Left ventricle myocardium inferior (tissue), 1 donor: ENCODE data around the gene MYOM3. TPM values are rescaled to one million over a fixed set of nuclear protein-coding genes. Genes with fewer than 3 reads are reported as not detected.
"Not testable (repeated sequence)": the region's sequence is repeated elsewhere in the genome, so short reads cannot be mapped to it uniquely, and the experiment has no call there.

ENCODE experiments used
- DNase-seq: peaks from one replicate; pipeline ENCODE4 v3.0.0-alpha.2; 2020
- H3K27ac ChIP-seq: fragments of 200-600 bp; replicated peaks from 2 replicates; pipeline ENCODE4 v1.8.0; 2021
- H3K27me3 ChIP-seq: fragments of 200-600 bp; 2 replicates; pipeline ENCODE4 v1.8.0; 2021; ENCODE audit warnings: low read depth
- H3K36me3 ChIP-seq: fragments of 200-600 bp; 2 replicates; pipeline ENCODE4 v1.8.0; 2021
- H3K4me1 ChIP-seq: fragments of 200-600 bp; 2 replicates; pipeline ENCODE4 v1.8.0; 2021
- H3K4me3 ChIP-seq: fragments of 200-600 bp; 2 replicates; pipeline ENCODE4 v1.8.0; 2021; ENCODE audit warnings: mild to moderate bottlenecking, moderate library complexity
- H3K9me3 ChIP-seq: fragments of 200-600 bp; replicated peaks from 2 replicates; pipeline ENCODE4 v1.8.0; 2021
- intact Hi-C: fragments of 100-400 bp; cut with micrococcal nuclease; formaldehyde crosslinking; loops from one replicate; pipeline ENCODE4 v1.11.0; 2022
- total RNA-seq: library from RNA; stranded (reverse); fragmentation: NEBNext Ultra II Directional; extraction: Animal tissue kit (Norgen Biotek cat#: 25700); gene quantifications from one replicate; pipeline ENCODE4 v1.2.1, GENCODE V29; 2021
- TF ChIP-seq, protein P1 (sequence below): fragments of 200-600 bp; IDR thresholded peaks from 2 replicates; pipeline ENCODE4 v1.8.0; 2021; ENCODE audit warnings: antibody characterized with exemption, mild to moderate bottlenecking, borderline replicate concordance
- donor health status: DM: no; HTN: yes; CAD: no; lungs with severe emphysema.

The MYOM3 gene
- total RNA-seq, 1 donor from 2014 or later = 440 TPM

DNA sequence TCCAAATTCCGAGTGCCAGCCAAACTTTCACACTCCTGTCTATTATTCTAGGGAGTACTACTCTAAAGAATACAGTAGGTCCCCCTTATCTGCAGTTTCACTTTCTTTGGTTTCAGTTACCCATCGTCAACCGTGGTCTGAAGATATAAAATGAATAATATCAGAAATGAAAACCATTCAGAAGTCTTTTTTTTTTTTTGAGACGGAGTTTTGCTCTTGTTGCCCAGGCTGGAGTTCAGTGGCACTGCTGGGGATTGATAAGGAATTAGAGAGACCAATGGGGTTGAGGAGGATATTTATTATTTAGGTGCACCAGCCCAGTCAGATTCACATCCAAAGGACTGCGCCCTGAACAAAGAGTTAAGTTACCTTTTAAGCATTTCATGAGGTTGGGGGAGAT lies 79.0 kb downstream of the MYOM3 start:
- no peak for DNase-seq
- H3K36me3 ChIP-seq = no peaks in the 10 kb centered on the region
- peaks cover under 1% of the 10 kb centered on the region for H3K4me1 ChIP-seq
- no peak overlapping the region for H3K4me3 ChIP-seq
- no peaks in the 10 kb centered on the region for H3K27me3 ChIP-seq
- H3K9me3 ChIP-seq = no peaks in the 10 kb centered on the region
- TF ChIP-seq, protein P1, sequence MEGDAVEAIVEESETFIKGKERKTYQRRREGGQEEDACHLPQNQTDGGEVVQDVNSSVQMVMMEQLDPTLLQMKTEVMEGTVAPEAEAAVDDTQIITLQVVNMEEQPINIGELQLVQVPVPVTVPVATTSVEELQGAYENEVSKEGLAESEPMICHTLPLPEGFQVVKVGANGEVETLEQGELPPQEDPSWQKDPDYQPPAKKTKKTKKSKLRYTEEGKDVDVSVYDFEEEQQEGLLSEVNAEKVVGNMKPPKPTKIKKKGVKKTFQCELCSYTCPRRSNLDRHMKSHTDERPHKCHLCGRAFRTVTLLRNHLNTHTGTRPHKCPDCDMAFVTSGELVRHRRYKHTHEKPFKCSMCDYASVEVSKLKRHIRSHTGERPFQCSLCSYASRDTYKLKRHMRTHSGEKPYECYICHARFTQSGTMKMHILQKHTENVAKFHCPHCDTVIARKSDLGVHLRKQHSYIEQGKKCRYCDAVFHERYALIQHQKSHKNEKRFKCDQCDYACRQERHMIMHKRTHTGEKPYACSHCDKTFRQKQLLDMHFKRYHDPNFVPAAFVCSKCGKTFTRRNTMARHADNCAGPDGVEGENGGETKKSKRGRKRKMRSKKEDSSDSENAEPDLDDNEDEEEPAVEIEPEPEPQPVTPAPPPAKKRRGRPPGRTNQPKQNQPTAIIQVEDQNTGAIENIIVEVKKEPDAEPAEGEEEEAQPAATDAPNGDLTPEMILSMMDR = no peak
- no peak overlapping the region for H3K27ac ChIP-seq
- intact Hi-C loops = no loop called here

DNA sequence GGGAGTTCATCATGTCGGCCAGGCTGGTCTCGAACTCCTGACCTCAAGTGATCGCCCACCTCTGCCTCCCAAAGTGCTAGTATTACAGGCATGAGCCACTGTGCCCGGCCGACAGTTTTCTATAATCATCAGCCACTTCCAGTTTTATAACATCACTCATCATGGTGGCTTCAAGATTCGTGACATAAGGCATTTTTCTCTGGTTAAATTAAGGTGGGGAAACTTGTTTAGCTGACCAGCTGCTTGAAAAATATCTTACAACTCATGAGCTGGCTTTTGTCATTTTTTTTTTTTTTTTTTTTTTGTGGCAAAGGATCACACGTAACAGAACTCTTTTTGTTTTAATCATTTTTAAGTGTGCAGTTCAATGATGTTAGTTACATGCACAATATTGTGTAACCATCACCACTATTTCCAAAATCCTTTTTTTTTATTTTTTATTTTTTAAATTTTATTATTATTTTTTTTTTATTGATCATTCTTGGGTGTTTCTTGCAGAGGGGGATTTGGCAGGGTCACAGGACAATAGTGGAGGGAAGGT lies 80.9 kb downstream of the MYOM3 start:
- intact Hi-C loops, H3K4me1 ChIP-seq, H3K4me3 ChIP-seq, H3K9me3 ChIP-seq, H3K36me3 ChIP-seq, DNase-seq, H3K27ac ChIP-seq, H3K27me3 ChIP-seq: not testable (repeated sequence)

DNA sequence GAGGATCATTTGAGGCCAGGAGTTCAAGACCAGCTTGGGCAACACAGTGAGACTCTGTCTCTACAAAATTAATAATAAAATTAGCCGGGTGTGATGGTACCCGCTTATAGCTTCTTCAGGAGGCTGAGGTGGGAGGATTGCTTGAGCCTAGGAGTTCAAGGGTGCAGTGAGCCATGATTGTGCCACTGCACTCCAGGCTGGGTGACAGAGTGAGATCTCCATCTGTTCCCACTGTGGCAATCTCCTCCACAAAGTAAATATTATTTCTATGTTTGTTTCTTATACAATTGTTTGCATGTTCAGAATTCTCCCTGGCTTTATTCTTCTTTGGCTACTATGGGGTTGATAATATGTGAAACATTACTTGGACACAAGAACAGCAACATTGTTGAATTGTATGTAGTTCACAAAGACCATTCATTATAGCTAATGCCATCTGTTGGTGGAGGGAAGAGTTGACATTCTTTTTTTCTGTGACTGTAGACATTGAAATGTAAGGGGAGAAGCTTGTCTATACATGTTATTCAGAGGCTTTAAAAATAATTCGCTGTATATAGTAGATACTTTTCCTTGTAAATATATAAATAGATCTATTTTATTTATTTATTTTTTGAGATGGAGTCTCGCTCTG lies 84.0 kb downstream of the MYOM3 start:
- Histone ChIP-seq H3K36me3 (no peaks in the 10 kb centered on the region), H3K4me1 (peaks cover 6% of the 10 kb centered on the region), H3K9me3 (no peaks in the 10 kb centered on the region), H3K27ac (no peak overlapping the region), H3K27me3 (no peaks in the 10 kb centered on the region), H3K4me3 (no peak overlapping the region)
- no peak for DNase-seq
- intact Hi-C loops = loop anchor here (5.0 kb wide), 1 partner anchor 71 kb away; the partner anchor contains the start of gene PNRC2
- TF ChIP-seq, protein P1 = peak; percentile 78

DNA sequence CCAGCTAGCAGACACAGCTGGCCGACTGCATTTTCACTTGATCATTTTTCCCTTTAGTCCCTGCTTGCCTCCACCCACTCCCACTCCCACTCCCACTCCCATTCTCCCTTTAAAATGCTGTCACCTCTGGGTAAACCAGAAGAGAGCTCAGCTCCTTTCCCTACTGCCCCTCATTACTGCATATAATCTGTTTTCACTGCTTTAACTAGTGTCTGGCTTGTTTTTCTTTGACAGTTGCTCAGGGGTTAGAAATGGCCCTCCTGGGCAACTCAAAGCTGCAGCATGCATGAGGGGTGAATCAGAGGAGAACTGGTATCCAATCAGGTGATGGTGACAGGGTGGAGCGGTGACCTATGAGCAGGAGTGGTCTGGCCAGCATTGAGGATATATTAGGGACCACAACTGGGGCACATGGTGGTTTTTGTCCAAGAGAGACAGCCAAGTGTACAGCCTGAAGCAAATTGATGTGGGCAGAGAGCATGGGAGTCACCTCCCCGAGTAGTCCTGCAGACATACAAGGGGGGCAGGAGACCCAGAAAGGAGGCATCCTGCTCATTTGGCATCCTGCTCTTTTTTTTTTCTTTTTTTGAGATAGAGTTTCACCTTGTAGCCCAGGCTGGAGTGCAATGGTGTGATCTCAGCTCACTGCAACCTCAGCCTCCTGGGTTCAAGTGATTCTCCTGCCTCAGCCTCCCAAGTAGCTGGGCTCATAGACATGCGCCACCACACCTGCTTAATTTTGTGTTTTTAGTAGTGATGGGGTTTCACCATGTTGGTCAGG lies 89.2 kb downstream of the MYOM3 start:
- Histone ChIP-seq H3K27me3 (no peaks in the 10 kb centered on the region), H3K4me3 (no peak overlapping the region), H3K27ac (peak overlapping the region; percentile 94), H3K4me1 (peaks cover 53% of the 10 kb centered on the region), H3K9me3 (no peaks in the 10 kb centered on the region), H3K36me3 (no peaks in the 10 kb centered on the region)
- no peak for DNase-seq
- intact Hi-C loops = loop anchor here (5.0 kb wide), 1 partner anchor 45 kb away; no protein-coding TSS in a partner anchor
- TF ChIP-seq, protein P1 = no peak

DNA sequence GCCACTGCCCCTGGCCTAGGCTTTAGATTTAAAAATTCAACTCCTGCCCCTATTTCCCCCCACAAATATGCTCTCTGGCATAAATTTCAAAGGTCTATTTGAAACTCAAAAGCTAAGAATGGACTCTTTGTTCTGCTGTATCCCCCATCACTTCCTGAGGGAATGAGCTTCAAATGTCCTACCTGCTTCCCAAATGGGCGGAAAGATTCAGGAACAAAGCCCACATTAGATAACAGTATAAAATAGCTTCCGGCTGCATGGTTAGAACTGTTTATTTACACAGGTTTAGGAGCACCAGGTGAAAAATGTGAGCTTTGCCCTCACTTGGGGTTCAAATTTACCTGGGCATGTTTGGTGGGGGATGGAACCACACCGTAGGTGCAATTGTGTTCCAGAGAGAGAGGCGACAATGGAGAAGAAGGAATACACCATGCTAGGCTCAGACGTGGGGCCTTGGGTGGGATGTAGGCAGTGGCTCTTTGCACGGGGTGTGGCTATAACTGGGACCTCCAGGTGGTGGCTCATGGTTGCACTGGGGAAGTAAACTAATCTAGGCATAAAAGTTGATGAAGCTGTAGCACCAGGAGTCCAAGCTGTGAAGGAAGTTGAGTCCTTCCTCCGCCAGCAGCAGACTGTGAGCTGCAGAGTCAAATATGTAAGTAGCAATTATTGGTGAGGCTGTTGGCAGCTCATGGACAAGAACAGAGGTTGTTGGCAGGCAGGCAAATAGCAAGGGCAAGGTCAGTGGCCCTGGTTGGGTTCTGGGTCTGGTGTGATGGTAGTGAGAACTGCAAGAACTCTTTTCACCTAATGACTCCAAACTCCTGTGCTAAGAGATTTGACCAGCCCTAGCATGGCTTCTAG lies 90.3 kb downstream of the MYOM3 start:
- H3K4me1 ChIP-seq = peaks cover 62% of the 10 kb centered on the region

More for the DNA sequence above, 90.3 kb downstream of the MYOM3 start:
- TF ChIP-seq, protein P1 = no peak
- intact Hi-C loops = loop anchor here (5.0 kb wide), 1 partner anchor 44 kb away; no protein-coding TSS in a partner anchor
- Histone ChIP-seq H3K27ac (peak overlapping the region; percentile 94), H3K4me3 (no peak overlapping the region), H3K27me3 (no peaks in the 10 kb centered on the region), H3K36me3 (no peaks in the 10 kb centered on the region), H3K9me3 (no peaks in the 10 kb centered on the region)
- peak; percentile 31 for DNase-seq
